B cell (primary cell): ENCODE results near the gene CFAP97D2. TPM values are rescaled to one million over a fixed set of nuclear protein-coding genes. Genes with fewer than 3 reads are reported as not detected.

Source experiments
- ATAC-seq: fragments of 200-7000 bp; cut with Tn5 transposase; one replicate; pipeline ENCODE4 v1.10.0; 2021; ENCODE audit warnings: low read depth, mild to moderate bottlenecking, moderate number of reproducible peaks, moderate library complexity
- CTCF ChIA-PET: fragments of 350-600 bp; sonication (Branson Sonifier 250); formaldehyde crosslinking; loops from one replicate; lab custom pipeline; 2021; ENCODE audit warnings: antibody characterized with exemption, inconsistent platforms; lab: Charles Lee
- POLR2A ChIA-PET: fragments of 350-600 bp; sonication (Branson Sonifier 250); formaldehyde crosslinking; loops from one replicate; lab custom pipeline; 2021; ENCODE audit warnings: antibody characterized with exemption; lab: Charles Lee
- DNase-seq: peaks from one replicate; pipeline ENCODE4 v3.0.0; 2013
- H2AFZ ChIP-seq: 2 replicates; pipeline ENCODE4 v1.6.1; 2012; ENCODE audit warnings: mild to moderate bottlenecking, low read depth, low read length; ENCODE audit not compliant: insufficient read depth, poor library complexity, severe bottlenecking
- H3K27ac ChIP-seq, 2 donors: 1 replicate in 1 of 2; 2 replicates in 1 of 2; pipeline ENCODE4 v1.5.1; 2012 to 2013; ENCODE audit warnings: low read length in 2 of 2, mild to moderate bottlenecking in 2 of 2, moderate library complexity in 1 of 2
- H3K27me3 ChIP-seq, 4 experiments: fragments of 200-600 bp in 1 of 4; sonication (generic) in 1 of 4; replicated peaks in 1 of 4; 1 replicate in 2 of 4; 2 replicates in 2 of 4; pipeline versions ENCODE4 v1.6.1 to v1.7.0; 2013 to 2016; ENCODE audit warnings: low read length in 3 of 4, mild to moderate bottlenecking in 2 of 4, mixed read lengths in 1 of 4, moderate library complexity in 1 of 4; ENCODE audit not compliant: insufficient read depth in 4 of 4, control insufficient read depth in 3 of 4; ENCODE audit errors: control extremely low read depth in 1 of 4
- H3K36me3 ChIP-seq, 2 experiments: replicated peaks in 1 of 2; 1 replicate in 1 of 2; 2 replicates in 1 of 2; pipeline versions ENCODE4 v1.6.1 to v1.7.1; 2013; ENCODE audit warnings: low read length in 1 of 2; ENCODE audit not compliant: insufficient read depth in 2 of 2, control insufficient read depth in 1 of 2; ENCODE audit errors: control extremely low read depth in 1 of 2, extremely low read depth in 1 of 2
- H3K4me1 ChIP-seq, 2 donors: fragments of 200-600 bp in 1 of 2; sonication (generic) in 1 of 2; 1 replicate in 1 of 2; 2 replicates in 1 of 2; pipeline versions ENCODE4 v1.5.1 to v1.6.1; 2013 to 2017; ENCODE audit warnings: low read length in 2 of 2; ENCODE audit not compliant: control insufficient read depth in 2 of 2, insufficient read depth in 2 of 2
- H3K4me2 ChIP-seq: replicated peaks from 2 replicates; pipeline ENCODE3; 2012; ENCODE audit warnings: mild to moderate bottlenecking, low read depth, low read length; ENCODE audit not compliant: poor library complexity, severe bottlenecking
- H3K4me3 ChIP-seq, 5 experiments: fragments of 200-600 bp in 1 of 5; sonication (generic) in 1 of 5; 1 replicate in 3 of 5; 2 replicates in 2 of 5; pipeline versions ENCODE4 v1.5.1 to v1.7.0; 2011 to 2016; ENCODE audit warnings: low read length in 4 of 5, mild to moderate bottlenecking in 4 of 5, low read depth in 2 of 5, control low read depth in 1 of 5, moderate library complexity in 1 of 5; ENCODE audit not compliant: insufficient read depth in 1 of 5; ENCODE audit errors: control extremely low read depth in 1 of 5, extremely low read depth in 1 of 5
- H3K79me2 ChIP-seq: fragments of 200-600 bp; sonication (generic); one replicate; pipeline ENCODE4 v1.6.0; 2016; ENCODE audit warnings: low read length; ENCODE audit not compliant: control insufficient read depth, insufficient read depth
- H3K9ac ChIP-seq: fragments of 200-600 bp; sonication (generic); 2 replicates; pipeline ENCODE4 v1.6.1; 2017; ENCODE audit warnings: mild to moderate bottlenecking, low read length, moderate library complexity
- H3K9me3 ChIP-seq, 3 donors: one replicate each; pipeline versions ENCODE4 v1.6.1 to v1.7.1; 2013; ENCODE audit warnings: low read length in 2 of 3; ENCODE audit not compliant: control insufficient read depth in 2 of 3, insufficient read depth in 1 of 3; ENCODE audit errors: control extremely low read depth in 1 of 3
- H4K20me1 ChIP-seq: 2 replicates; pipeline ENCODE4 v1.6.0; 2012; ENCODE audit warnings: mild to moderate bottlenecking, low read length; ENCODE audit not compliant: insufficient read depth, control insufficient read depth, poor library complexity, severe bottlenecking
- H3K27ac Mint-ChIP-seq: one replicate; pipeline ENCODE4 v1.8.0; 2021; ENCODE audit warnings: mixed read lengths
- H3K27me3 Mint-ChIP-seq: one replicate; pipeline ENCODE4 v1.8.0; 2021; ENCODE audit warnings: mixed read lengths
- H3K4me1 Mint-ChIP-seq: one replicate; pipeline ENCODE4 v1.8.0; 2021; ENCODE audit warnings: mixed read lengths
- H3K4me3 Mint-ChIP-seq: one replicate; pipeline ENCODE4 v1.8.0; 2021; ENCODE audit warnings: mixed read lengths
- H3K9me3 Mint-ChIP-seq: one replicate; pipeline ENCODE4 v1.8.0; 2022; ENCODE audit warnings: mixed read lengths; ENCODE audit not compliant: insufficient read depth
- EZH2 ChIP-seq: IDR thresholded peaks from 2 replicates; pipeline ENCODE4 v1.6.1; 2012; ENCODE audit warnings: borderline replicate concordance, low read depth, mild to moderate bottlenecking, moderate library complexity, low read length; ENCODE audit not compliant: insufficient read depth, poor library complexity, severe bottlenecking
- WGBS: methylation state at CpG from one replicate; pipeline ENCODE4 v1.1.5; 2013; ENCODE audit warnings: missing lambda C conversion rate; ENCODE audit not compliant: insufficient coverage; 5-methylcytosine and 5-hydroxymethylcytosine counted together
- intact Hi-C: fragments of 100-400 bp; cut with micrococcal nuclease; formaldehyde crosslinking; loops from one replicate; pipeline ENCODE4 v1.10.0; 2022
- polyA plus RNA-seq: library from polyadenylated mRNA; depleted of rRNA; stranded (reverse); fragments of >200 nt; gene quantifications from 2 replicates; pipeline ENCODE4 v1.2.3, GENCODE V29; 2012
- total RNA-seq, 2 donors: library from RNA; stranded (reverse); fragments of 120-200 nt in 1 of 2; gene quantifications; 1 replicate in 1 of 2; 2 replicates in 1 of 2; pipeline versions ENCODE4 v1.2.3 to v1.2.4, GENCODE V29; 2013 to 2022
- TF ChIP-seq, protein P1 (sequence below): fragments of 200-600 bp; IDR thresholded peaks from one replicate; pipeline ENCODE4 v1.8.0; 2022; ENCODE audit warnings: antibody characterized with exemption, mild to moderate bottlenecking

The CFAP97D2 gene
- total and polyA plus RNA-seq, 2 donors (not counting 1 experiment from before 2014, with no cell fraction given) = 0.09 to 0.22 TPM

GRCh38 chr13:114237415-114238112, 58.5 kb downstream of the CFAP97D2 start:
- H3K4me3 Mint-ChIP-seq = peak overlapping the region; percentile 11
- no peaks in the 10 kb centered on the region for H3K27me3 ChIP-seq
- H4K20me1 ChIP-seq = peaks cover 48% of the 10 kb centered on the region
- H3K9ac ChIP-seq = no peak overlapping the region
- H3K9me3 Mint-ChIP-seq = no peaks in the 10 kb centered on the region
- H3K36me3 ChIP-seq = peaks cover 7 to 50% of the 10 kb centered on the region in 2 experiments
- no peak overlapping the region for H3K4me2 ChIP-seq
- ChIA-PET CTCF (no interaction called here), POLR2A (no interaction called here)
- H3K79me2 ChIP-seq = peaks cover 32% of the 10 kb centered on the region
- peaks cover 25% of the 10 kb centered on the region for H3K4me1 Mint-ChIP-seq
- TF ChIP-seq EZH2 = no peak
- TF ChIP-seq, protein P1, sequence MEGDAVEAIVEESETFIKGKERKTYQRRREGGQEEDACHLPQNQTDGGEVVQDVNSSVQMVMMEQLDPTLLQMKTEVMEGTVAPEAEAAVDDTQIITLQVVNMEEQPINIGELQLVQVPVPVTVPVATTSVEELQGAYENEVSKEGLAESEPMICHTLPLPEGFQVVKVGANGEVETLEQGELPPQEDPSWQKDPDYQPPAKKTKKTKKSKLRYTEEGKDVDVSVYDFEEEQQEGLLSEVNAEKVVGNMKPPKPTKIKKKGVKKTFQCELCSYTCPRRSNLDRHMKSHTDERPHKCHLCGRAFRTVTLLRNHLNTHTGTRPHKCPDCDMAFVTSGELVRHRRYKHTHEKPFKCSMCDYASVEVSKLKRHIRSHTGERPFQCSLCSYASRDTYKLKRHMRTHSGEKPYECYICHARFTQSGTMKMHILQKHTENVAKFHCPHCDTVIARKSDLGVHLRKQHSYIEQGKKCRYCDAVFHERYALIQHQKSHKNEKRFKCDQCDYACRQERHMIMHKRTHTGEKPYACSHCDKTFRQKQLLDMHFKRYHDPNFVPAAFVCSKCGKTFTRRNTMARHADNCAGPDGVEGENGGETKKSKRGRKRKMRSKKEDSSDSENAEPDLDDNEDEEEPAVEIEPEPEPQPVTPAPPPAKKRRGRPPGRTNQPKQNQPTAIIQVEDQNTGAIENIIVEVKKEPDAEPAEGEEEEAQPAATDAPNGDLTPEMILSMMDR = no peak
- WGBS = 97% methylated on average over 6 of the region's 7 CpGs
- ATAC-seq (no peak), DNase-seq (no peak)
- H3K27me3 Mint-ChIP-seq = no peaks in the 10 kb centered on the region
- no peaks in the 10 kb centered on the region for H3K9me3 ChIP-seq
- intact Hi-C loops = no loop called here
- H3K27ac ChIP-seq = no peak overlapping the region
- H3K4me3 ChIP-seq = no peak overlapping the region
- H3K4me1 ChIP-seq = peaks cover 9 to 10% of the 10 kb centered on the region in 2 donors
- no peak overlapping the region for H2AFZ ChIP-seq
- no peak overlapping the region for H3K27ac Mint-ChIP-seq

DNA sequence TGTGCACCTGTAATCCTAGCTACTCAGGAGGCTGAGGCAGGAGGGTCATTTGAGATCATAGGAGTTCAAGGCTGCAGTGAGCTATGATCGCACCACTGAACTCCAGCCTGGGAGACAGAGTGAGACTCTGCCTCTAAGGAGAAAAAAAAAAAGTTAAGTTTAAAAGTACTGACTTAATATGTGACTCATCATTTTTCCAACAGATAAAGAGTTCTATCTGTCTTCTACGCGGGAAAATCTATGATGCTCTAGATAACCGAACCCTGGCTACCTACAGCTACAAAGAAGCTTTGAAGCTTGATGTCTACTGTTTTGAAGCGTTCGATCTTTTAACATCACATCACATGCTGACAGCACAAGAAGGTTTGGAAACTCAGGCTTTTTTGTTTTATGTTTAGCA, 62.9 kb downstream of the CFAP97D2 start:
- intact Hi-C loops = no loop called here
- ATAC-seq (no peak), DNase-seq (no peak)
- no peaks in the 10 kb centered on the region for H3K27me3 Mint-ChIP-seq
- Histone ChIP-seq H3K4me1 (no peaks in the 10 kb centered on the region), H3K36me3 (peaks cover 25 to 91% of the 10 kb centered on the region in 2 experiments), H3K4me3 (no peak overlapping the region), H3K79me2 (peaks cover 17% of the 10 kb centered on the region), H3K4me2 (no peak overlapping the region), H3K9me3 (no peaks in the 10 kb centered on the region), H2AFZ (no peak overlapping the region), H3K27ac (no peak overlapping the region), H3K9ac (no peak overlapping the region), H4K20me1 (peaks cover 36% of the 10 kb centered on the region), H3K27me3 (no peaks in the 10 kb centered on the region)
- no CpG with 5 or more reads among the region's 6 CpGs for WGBS
- H3K4me1 Mint-ChIP-seq = peaks cover 5% of the 10 kb centered on the region
- no peak overlapping the region for H3K27ac Mint-ChIP-seq
- TF ChIP-seq, protein P1 = no peak
- no peak for TF ChIP-seq EZH2
- ChIA-PET POLR2A (no interaction called here), CTCF (no interaction called here)
- no peak overlapping the region for H3K4me3 Mint-ChIP-seq
- H3K9me3 Mint-ChIP-seq = no peaks in the 10 kb centered on the region
